Aorta (tissue), 5 donors: ENCODE data around the gene CMTM4. TPM values are rescaled to one million over a fixed set of nuclear protein-coding genes. Genes with fewer than 3 reads are reported as not detected.
"Not testable (repeated sequence)": the region's sequence is repeated elsewhere in the genome, so short reads cannot be mapped to it uniquely, and the experiment has no call there.

Experiments used
- ATAC-seq: fragments of 200-7000 bp; cut with Tn5 transposase; one replicate; pipeline ENCODE4 v1.9.1; 2022; ENCODE audit warnings: moderate library complexity; ENCODE audit not compliant: low FRiP score
- DNase-seq, 2 donors: peaks; one replicate each; pipeline ENCODE4 v3.0.0-alpha.2; 2020
- H3K27ac ChIP-seq, 2 donors: one replicate each; pipeline ENCODE4 v1.5.1; 2013; ENCODE audit warnings: low read length in 2 of 2, mild to moderate bottlenecking in 2 of 2, moderate library complexity in 2 of 2, control low read depth in 1 of 2, inconsistent platforms in 1 of 2, low read depth in 1 of 2
- H3K27me3 ChIP-seq, 2 donors: one replicate each; pipeline ENCODE4 v1.6.1; 2013; ENCODE audit warnings: control low read depth in 1 of 2, low read length in 1 of 2, mild to moderate bottlenecking in 1 of 2, moderate library complexity in 1 of 2; ENCODE audit not compliant: insufficient read depth in 2 of 2, control insufficient read depth in 1 of 2
- H3K36me3 ChIP-seq, 2 donors: one replicate each; pipeline ENCODE4 v1.6.1; 2013; ENCODE audit warnings: control low read depth in 1 of 2, low read length in 1 of 2, mild to moderate bottlenecking in 1 of 2; ENCODE audit not compliant: insufficient read depth in 2 of 2, control insufficient read depth in 1 of 2
- H3K4me1 ChIP-seq, 2 donors: one replicate each; pipeline ENCODE4 v1.6.1; 2013; ENCODE audit warnings: low read length in 2 of 2, control low read depth in 1 of 2, mild to moderate bottlenecking in 1 of 2, moderate library complexity in 1 of 2; ENCODE audit not compliant: insufficient read depth in 2 of 2, control insufficient read depth in 1 of 2
- H3K4me3 ChIP-seq, 2 donors: one replicate each; pipeline ENCODE4 v1.5.1; 2013; ENCODE audit warnings: low read length in 2 of 2, control low read depth in 1 of 2, mild to moderate bottlenecking in 1 of 2
- H3K9me3 ChIP-seq: one replicate; pipeline ENCODE4 v1.6.1; 2013; ENCODE audit warnings: mild to moderate bottlenecking, low read length; ENCODE audit not compliant: control insufficient read depth
- WGBS, 2 donors: extraction: QIAGEN DNeasy Blood & Tissue Kit; methylation state at CpG; one replicate each; pipeline ENCODE4 v1.1.7; 2013; 5-methylcytosine and 5-hydroxymethylcytosine counted together
- intact Hi-C, 2 donors: fragments of 100-400 bp; cut with DNase I; formaldehyde crosslinking; loops; one replicate each; pipeline versions ENCODE4 v1.14.2 to v1.15.0; 2022
- polyA plus RNA-seq, 2 donors: library from polyadenylated mRNA; stranded (reverse); fragments of 200-250 nt; gene quantifications; one replicate each; pipeline ENCODE4 v1.2.3, GENCODE V29; 2013
- total RNA-seq, 2 donors: library from RNA; stranded (reverse); fragmentation: NEBNext Ultra II Directional; extraction: Animal tissue kit (Norgen Biotek cat#: 25700); gene quantifications; one replicate each; pipeline ENCODE4 v1.2.1, GENCODE V29; 2021
- donor health status: healthy with polysubstance abuse.
- donor health status: Bipolar disorder and iron deficiency.
- donor health status: DM: no; HTN: no; CAD: no.
- donor health status: DM: no; HTN: no; CAD: no.
- donor health status: DM: yes; HTN: yes; CAD: no.

CMTM4 gene
- total and polyA plus RNA-seq, 4 donors = 8.9 to 24.9 (median 13.5) TPM

DNA sequence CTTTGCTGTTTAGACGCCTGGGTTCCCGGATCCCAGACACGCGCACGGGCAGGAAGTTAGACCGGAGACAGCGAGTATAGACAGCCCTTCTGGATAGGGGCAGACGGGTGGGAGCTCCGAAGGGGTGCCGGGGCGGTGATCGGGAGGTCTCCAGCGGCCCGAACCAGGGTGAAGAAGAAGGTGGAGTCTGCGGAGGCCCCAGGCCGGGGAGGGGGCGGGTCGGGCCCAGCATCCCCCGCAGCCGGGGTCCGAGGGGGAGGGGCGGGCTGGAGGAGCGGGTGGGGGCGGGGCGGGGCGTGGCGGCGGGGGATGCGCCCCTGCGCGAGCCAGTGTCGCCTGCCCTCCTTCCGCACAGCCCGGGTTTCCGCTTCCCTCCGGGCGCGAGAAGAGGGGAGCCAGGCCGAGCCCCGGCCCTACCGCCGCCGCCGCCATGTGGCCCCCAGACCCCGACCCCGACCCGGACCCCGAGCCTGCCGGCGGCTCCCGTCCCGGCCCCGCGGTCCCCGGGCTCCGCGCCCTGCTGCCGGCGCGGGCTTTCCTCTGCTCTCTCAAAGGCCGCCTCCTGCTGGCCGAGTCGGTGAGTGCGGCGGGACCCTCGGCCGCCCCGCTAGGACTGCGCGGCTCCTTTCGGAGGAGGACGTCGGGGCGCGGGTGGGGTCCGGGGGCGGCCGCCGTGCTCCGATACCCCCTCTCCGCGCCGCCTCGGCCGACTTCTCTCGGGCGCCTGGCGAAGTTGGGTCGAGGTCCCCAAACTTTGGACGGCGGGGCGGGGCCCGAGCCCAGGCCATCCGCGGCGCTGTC lies 92.0 kb downstream of the CMTM4 start, which contains the start of gene CMTM3:
Gene CMTM3 (plus strand): TSS at position 329 of the 801 bp plus-strand sequence. CDS start 102 bp downstream, at position 431.
- no peaks in the 10 kb centered on the region for H3K36me3 ChIP-seq
- DNase-seq = peak; percentile 77 to 91
- peak; percentile 80 for ATAC-seq
- H3K9me3 ChIP-seq = no peaks in the 10 kb centered on the region
- H3K4me1 ChIP-seq = no peaks in the 10 kb centered on the region
- intact Hi-C loops = loop anchor here (1.0 to 5.0 kb wide), 6 partner anchors 52 to 263 kb away; partner anchors contain the start of genes CKLF (in 1 of the 2) and DYNC1LI2 (in 1 of the 2)
- H3K27me3 ChIP-seq = no peaks in the 10 kb centered on the region
- H3K4me3 ChIP-seq = peak within 1 kb of the TSS; percentile 69 to 75
- H3K27ac ChIP-seq = peak within 1 kb of the TSS; percentile 62 to 70
- WGBS, 2 donors = 1% methylated on average over 63 to 96 of the region's 96 CpGs

DNA sequence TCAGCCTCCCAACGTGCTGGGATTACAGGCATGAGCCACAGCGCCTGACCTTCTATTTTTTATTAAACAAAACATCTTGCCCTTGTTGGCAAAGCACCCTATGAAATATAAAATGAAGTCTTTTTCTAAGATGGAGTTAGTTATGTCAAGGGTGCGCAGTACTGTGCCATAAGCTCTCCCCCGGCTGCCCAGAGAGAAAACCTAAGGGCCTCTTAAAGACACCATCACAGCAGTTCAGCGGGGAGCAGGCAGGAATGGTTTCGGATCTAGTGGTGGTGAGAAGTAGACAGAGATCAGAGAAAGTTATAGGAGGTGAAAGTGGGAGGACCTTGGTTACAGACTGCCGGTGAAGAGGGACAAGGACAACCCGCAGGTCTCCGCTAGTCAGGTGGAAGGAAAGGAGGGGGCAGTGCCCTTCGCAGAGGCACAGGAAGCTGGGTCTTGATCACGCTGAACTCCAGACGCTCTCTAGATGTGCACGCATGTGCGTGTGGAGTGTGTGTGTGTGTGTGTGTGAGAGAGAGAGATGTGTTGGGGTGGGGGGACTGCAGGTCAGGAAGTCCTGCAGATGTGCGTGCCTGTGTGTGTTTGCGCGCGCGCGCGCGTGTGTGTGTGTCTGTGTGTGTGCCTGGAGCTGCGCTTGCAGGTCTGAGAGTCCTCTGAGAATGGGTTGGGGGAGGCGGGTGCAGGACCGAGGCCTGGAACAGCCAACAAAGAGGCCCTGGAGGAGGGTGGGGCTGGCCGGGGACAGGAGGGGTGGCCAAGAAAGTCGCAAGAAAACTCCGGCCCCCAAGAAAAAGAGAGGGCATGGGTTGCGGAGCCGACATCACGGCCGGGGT lies 92.8 kb downstream of the CMTM4 start:
- intact Hi-C loops = loop anchor here (1.0 to 5.0 kb wide), 4 partner anchors 51 to 196 kb away; partner anchors contain the start of gene CKLF (in 1 of the 2)
- ATAC-seq = peak; percentile 37
- no peaks in the 10 kb centered on the region for H3K36me3 ChIP-seq
- peak overlapping the region in 1 of 2 donors; percentile 20 for H3K27ac ChIP-seq
- DNase-seq = peak; percentile 81 to 85
- 5 to 6% methylated on average over 31 to 32 of the region's 32 CpGs for WGBS, 2 donors
- no peaks in the 10 kb centered on the region for H3K9me3 ChIP-seq
- H3K27me3 ChIP-seq = no peaks in the 10 kb centered on the region
- peak overlapping the region; percentile 69 to 75 for H3K4me3 ChIP-seq
- H3K4me1 ChIP-seq = no peaks in the 10 kb centered on the region

DNA sequence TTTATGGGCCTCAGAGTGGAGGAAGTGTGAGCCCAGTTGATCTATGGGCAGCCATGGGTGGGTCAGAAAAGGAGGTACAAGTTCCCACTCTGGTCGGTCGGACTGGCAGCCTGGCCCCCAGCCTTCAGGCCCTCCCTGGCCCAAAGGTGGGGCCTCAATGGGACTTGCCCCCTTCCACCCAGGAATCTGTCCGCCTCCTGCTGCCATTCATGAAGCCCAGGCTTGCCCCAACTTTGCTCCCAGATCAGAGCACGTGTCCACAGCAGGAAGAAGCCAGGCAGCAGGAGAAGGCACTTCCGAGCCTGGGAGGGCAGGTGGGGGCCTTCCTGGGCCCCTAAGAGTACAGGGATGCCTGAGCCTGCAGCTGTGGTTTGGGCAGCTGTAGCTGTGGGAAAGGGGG lies 95.1 kb downstream of the CMTM4 start:
- 95 to 96% methylated on average over 5 of the region's 5 CpGs for WGBS, 2 donors
- H3K9me3 ChIP-seq = no peaks in the 10 kb centered on the region
- H3K4me1 ChIP-seq = no peaks in the 10 kb centered on the region
- H3K4me3 ChIP-seq = no peak overlapping the region
- intact Hi-C loops = loop anchor here (5.0 kb wide), 3 partner anchors 119 to 194 kb away; no protein-coding TSS in a partner anchor
- H3K27ac ChIP-seq = no peak overlapping the region
- H3K27me3 ChIP-seq = no peaks in the 10 kb centered on the region
- ATAC-seq (no peak), DNase-seq (no peak)
- H3K36me3 ChIP-seq = no peaks in the 10 kb centered on the region

DNA sequence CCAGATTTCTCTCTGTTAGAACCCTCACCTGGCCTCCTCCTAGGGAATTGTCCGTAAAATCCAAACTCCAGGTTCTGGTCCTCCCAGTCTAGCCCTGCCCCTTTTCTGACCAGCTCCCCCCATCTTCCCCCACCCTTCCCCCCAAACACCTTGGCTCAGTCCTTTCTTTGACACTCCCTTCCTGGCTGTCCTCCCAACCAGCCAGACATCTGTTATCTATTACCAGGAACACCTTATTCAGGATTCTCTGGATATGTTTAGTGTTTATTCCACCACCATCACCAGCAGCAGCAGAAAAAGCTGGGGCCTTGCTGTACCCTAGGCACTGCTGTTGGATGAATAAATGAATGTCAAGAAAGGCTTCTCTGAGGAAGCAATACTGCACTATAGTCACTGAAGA lies 96.1 kb downstream of the CMTM4 start:
- ATAC-seq (no peak), DNase-seq (no peak)
- intact Hi-C loops = loop anchor here (5.0 kb wide), 3 partner anchors 118 to 193 kb away; no protein-coding TSS in a partner anchor
- H3K4me1 ChIP-seq = no peaks in the 10 kb centered on the region
- 97 to 100% methylated on average over 1 of the region's 1 CpG for WGBS, 2 donors
- no peaks in the 10 kb centered on the region for H3K36me3 ChIP-seq
- no peak overlapping the region for H3K27ac ChIP-seq
- no peaks in the 10 kb centered on the region for H3K9me3 ChIP-seq
- no peaks in the 10 kb centered on the region for H3K27me3 ChIP-seq
- H3K4me3 ChIP-seq = no peak overlapping the region

DNA sequence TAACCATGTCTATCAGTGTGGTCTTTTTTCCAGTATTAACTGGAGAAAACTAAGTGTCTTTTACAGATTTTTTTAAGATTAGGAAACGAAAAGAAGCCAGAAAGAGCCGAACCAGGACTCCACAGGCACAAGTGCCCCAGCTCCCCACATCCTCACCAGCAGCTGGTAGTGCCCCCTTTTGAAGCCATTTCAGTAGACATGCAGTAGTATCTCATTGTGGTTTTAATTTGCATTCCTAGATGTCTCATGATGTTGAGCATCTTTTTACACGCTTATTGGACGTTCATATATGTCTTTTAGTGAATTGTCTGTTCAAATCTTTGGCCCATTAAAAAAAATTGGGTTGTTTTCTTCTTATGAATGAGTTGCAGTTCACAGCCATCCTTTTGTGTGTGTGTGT lies 96.8 kb downstream of the CMTM4 start:
- no peaks in the 10 kb centered on the region for H3K4me1 ChIP-seq
- intact Hi-C loops = loop anchor here (5.0 kb wide), 3 partner anchors 117 to 192 kb away; no protein-coding TSS in a partner anchor
- no peak overlapping the region for H3K4me3 ChIP-seq
- ATAC-seq = no peak
- H3K27me3 ChIP-seq = no peaks in the 10 kb centered on the region
- no peak for DNase-seq
- 93 to 96% methylated on average over 4 of the region's 4 CpGs for WGBS, 2 donors
- H3K36me3 ChIP-seq = no peaks in the 10 kb centered on the region
- H3K27ac ChIP-seq = no peak overlapping the region
- H3K9me3 ChIP-seq = no peaks in the 10 kb centered on the region

DNA sequence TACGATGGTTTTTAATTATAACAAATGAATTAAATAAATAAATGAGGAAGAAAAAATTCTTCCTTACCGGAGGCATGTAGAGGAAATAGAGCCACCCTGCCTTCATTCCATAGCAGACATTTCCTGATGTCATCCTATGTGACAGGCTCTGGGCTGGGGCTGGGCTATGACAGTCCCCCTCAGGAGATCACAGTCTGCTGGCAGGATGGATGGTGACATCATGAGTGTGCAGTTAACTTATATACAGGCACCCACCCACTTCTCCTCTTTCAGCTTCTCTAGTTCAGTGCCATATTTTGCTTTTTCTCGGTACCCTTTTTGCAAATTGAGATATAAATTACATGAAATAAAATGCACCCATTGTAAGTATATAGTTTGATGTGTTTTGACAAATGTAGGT lies 98.4 kb downstream of the CMTM4 start:
- ATAC-seq = no peak
- intact Hi-C loops = no loop called here
- no peak overlapping the region for H3K4me3 ChIP-seq

DNA sequence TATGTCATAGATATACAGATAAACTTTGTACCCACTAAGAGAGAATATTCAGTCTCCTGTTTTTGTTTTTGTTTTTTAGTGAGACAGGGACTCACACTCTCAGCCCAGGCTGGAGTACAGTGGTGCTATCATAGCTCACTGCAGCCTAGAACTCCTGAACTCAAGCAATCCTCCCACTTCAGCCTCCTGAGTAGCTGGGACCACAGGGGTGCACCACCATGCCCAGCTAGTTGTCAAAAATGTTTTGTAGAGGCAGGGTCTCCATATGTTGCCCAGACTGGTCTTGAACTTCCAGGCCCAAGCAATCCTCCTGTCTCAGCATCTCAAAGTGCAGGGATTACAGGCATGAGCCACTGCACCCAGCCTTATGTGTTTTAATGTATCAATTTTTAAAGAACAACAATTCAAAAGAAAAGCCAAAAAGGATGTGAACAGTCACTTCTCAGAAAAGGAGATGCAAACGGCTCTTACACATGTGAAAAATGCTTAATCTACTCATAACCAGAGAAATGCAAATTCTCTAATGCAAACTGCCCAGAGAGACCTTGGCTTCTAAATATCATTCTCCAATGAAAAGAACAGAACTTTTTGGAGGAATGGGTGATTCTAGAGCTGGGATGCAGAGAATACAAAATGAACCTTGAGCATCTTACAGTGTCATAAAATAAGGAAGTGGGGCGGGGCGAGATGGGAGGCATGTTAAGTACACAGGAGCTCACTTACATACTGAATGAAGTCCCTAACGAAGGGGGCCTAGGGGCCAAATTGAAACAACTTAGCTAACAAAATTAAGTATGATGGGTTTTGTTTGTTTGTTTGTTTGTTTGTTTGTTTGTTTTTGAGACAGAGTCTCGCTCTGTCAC lies 99.3 kb downstream of the CMTM4 start:
- WGBS, 2 donors = 88% methylated on average over 4 to 5 of the region's 5 CpGs
- Histone ChIP-seq H3K9me3 (peaks cover 2% of the 10 kb centered on the region), H3K36me3 (no peaks in the 10 kb centered on the region), H3K27ac (no peak overlapping the region), H3K4me1 (no peaks in the 10 kb centered on the region), H3K4me3 (no peak overlapping the region), H3K27me3 (no peaks in the 10 kb centered on the region)
- no peak for DNase-seq
- intact Hi-C loops = no loop called here
- no peak for ATAC-seq

More for the DNA sequence above, 98.4 kb downstream of the CMTM4 start:
- peaks cover 2% of the 10 kb centered on the region for H3K9me3 ChIP-seq
- no peaks in the 10 kb centered on the region for H3K27me3 ChIP-seq
- DNase-seq = no peak
- no peaks in the 10 kb centered on the region for H3K36me3 ChIP-seq
- WGBS, 2 donors = 78 to 81% methylated on average over 3 of the region's 3 CpGs
- no peaks in the 10 kb centered on the region for H3K4me1 ChIP-seq
- H3K27ac ChIP-seq = no peak overlapping the region

DNA sequence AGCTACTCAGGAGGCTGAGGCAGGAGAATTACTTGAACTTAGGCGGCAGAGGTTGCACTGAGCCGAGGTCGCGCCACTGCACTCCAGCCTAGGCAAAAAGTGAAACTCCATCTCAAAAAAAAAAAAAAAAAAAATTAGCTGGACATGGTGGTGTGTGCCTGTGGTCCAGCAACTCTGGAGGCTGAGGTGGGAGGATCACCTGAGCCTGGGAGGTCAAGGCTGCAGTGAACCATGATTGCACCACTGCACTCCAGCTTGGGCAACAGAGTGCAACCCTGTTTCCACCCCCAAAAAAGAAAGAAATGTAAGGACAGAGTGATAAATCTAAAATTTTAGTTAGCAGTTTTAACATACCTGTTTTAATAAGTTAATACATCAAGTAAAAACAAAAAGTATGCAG lies 100.0 kb downstream of the CMTM4 start:
- intact Hi-C loops, DNase-seq, H3K4me3 ChIP-seq, H3K4me1 ChIP-seq, H3K9me3 ChIP-seq, ATAC-seq, H3K27me3 ChIP-seq, H3K27ac ChIP-seq, H3K36me3 ChIP-seq: not testable (repeated sequence)
- 97 to 98% methylated on average over 4 of the region's 4 CpGs for WGBS, 2 donors
